Measurements from ENCODE around the gene RETREG3.
A peak's percentile ranks its signal among the peaks of the same experiment; 100 is the strongest.

DNA sequence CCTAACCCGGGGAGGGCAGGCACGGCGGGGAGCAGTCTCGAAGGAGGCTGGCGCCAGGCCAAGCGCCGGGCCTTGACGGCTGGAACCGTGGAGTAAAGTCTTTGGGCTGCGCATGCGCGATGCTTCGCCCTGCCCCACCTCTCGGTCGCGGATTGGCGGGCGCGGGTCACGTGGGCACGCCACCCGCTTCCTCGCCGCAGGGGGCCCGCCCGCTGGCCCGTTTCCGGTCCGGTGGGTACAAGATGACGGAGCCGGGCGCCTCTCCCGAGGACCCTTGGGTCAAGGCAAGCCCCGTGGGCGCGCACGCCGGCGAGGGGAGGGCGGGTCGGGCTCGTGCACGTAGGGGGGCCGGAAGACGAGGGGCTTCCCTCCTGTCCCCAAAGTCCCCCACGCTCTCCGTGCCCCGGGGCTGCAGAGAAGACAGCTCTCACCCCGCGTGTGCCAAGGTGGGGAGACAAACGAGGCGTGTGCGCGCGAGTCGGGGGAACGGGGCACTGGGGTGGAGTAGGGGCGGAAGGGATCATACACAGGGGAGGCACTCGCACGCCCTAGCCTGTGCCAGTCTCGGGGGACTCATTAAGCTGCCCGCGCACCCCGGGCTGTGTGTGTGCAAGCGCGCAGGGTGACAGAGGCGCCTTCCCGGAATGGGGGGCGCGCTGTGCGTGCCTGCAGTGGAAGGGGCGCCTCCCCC lies 42.1 kb downstream of the RETREG3 start, which contains the start of gene MLX:
- TF ChIP-seq POLR2A (IDR thresholded peaks at IDR 0.05) (no peak), POLR2AphosphoS5 (IDR thresholded peaks at IDR 0.05; ENCODE audit: insufficient read depth in 1 of 2, low read depth in 1 of 2) (peak; percentile 83 to 89)
- TF ChIP-seq, protein P1, sequence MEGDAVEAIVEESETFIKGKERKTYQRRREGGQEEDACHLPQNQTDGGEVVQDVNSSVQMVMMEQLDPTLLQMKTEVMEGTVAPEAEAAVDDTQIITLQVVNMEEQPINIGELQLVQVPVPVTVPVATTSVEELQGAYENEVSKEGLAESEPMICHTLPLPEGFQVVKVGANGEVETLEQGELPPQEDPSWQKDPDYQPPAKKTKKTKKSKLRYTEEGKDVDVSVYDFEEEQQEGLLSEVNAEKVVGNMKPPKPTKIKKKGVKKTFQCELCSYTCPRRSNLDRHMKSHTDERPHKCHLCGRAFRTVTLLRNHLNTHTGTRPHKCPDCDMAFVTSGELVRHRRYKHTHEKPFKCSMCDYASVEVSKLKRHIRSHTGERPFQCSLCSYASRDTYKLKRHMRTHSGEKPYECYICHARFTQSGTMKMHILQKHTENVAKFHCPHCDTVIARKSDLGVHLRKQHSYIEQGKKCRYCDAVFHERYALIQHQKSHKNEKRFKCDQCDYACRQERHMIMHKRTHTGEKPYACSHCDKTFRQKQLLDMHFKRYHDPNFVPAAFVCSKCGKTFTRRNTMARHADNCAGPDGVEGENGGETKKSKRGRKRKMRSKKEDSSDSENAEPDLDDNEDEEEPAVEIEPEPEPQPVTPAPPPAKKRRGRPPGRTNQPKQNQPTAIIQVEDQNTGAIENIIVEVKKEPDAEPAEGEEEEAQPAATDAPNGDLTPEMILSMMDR (IDR thresholded peaks at IDR 0.05), result no peak
